IMR-90 (cell line): ENCODE measurements around the gene CA6. TPM values are rescaled to one million over a fixed set of nuclear protein-coding genes. Genes with fewer than 3 reads are reported as not detected.
"Not testable (repeated sequence)": the region's sequence is repeated elsewhere in the genome, so short reads cannot be mapped to it uniquely, and the experiment has no call there.

Source experiments
- ATAC-seq: fragments of 200-7000 bp; cut with Tn5 transposase; 2 replicates; pipeline ENCODE4 v1.9.1; 2020; ENCODE audit warnings: low read depth, mild to moderate bottlenecking, moderate library complexity
- BruUV-seq: library from RNA; stranded (reverse); fragments of 400-500 nt; replicated peaks from 2 replicates; lab custom pipeline; 2021; lab: Mats Ljungman, UMichigan
- CTCF ChIA-PET: fragments of 300-600 bp; formaldehyde crosslinking; extraction: SDS; loops from one replicate; lab custom pipeline; 2021; ENCODE audit warnings: antibody characterized with exemption; lab: Yijun Ruan, JAX
- POLR2A ChIA-PET: fragments of 300-600 bp; sonication (Branson Sonifier 250); formaldehyde crosslinking; loops from one replicate; lab custom pipeline; 2022; ENCODE audit warnings: antibody characterized with exemption; ENCODE audit not compliant: unreplicated experiment; lab: Charles Lee
- DNase-seq: peaks from one replicate; pipeline ENCODE4 v3.0.0; 2013
- H2AFZ ChIP-seq: replicated peaks from 2 replicates; pipeline ENCODE3; 2013; ENCODE audit warnings: low read length, mild to moderate bottlenecking; ENCODE audit not compliant: poor library complexity
- H2AK5ac ChIP-seq: 2 replicates; pipeline ENCODE4 v1.6.1; 2013; ENCODE audit warnings: low read depth, low read length, inconsistent platforms
- H2AK9ac ChIP-seq: replicated peaks from 2 replicates; pipeline ENCODE3; 2013; ENCODE audit warnings: mild to moderate bottlenecking, low read depth, low read length, moderate library complexity; ENCODE audit not compliant: poor library complexity
- H2BK120ac ChIP-seq: 2 replicates; pipeline ENCODE4 v1.6.1; 2013; ENCODE audit warnings: low read depth, low read length, inconsistent platforms
- H2BK15ac ChIP-seq: 3 replicates; pipeline ENCODE4 v1.6.1; 2013; ENCODE audit warnings: low read depth, low read length, inconsistent platforms
- H2BK20ac ChIP-seq: 2 replicates; pipeline ENCODE4 v1.6.1; 2013; ENCODE audit warnings: low read depth, mild to moderate bottlenecking, inconsistent platforms, low read length, moderate library complexity
- H2BK5ac ChIP-seq: 2 replicates; pipeline ENCODE4 v1.6.1; 2013; ENCODE audit warnings: mild to moderate bottlenecking, low read depth, low read length, inconsistent platforms; ENCODE audit not compliant: poor library complexity, severe bottlenecking
- H3K14ac ChIP-seq: replicated peaks from 2 replicates; pipeline ENCODE4 v1.6.1; 2013; ENCODE audit warnings: low read depth, low read length, inconsistent platforms
- H3K18ac ChIP-seq: 2 replicates; pipeline ENCODE4 v1.6.1; 2013; ENCODE audit warnings: low read depth, low read length, control low read depth
- H3K23ac ChIP-seq: 2 replicates; pipeline ENCODE4 v1.6.1; 2013; ENCODE audit warnings: low read depth, low read length, inconsistent platforms
- H3K27ac ChIP-seq: 2 replicates; pipeline ENCODE4 v1.5.1; 2013; ENCODE audit warnings: mild to moderate bottlenecking, control low read depth, low read length; ENCODE audit not compliant: insufficient read depth
- H3K27me3 ChIP-seq: 2 replicates; pipeline ENCODE4 v1.6.1; 2013; ENCODE audit warnings: low read length; ENCODE audit not compliant: control insufficient read depth, insufficient read depth
- H3K36me3 ChIP-seq: 2 replicates; pipeline ENCODE4 v1.6.1; 2013; ENCODE audit warnings: low read length, mixed read lengths; ENCODE audit not compliant: control insufficient read depth, insufficient read depth
- H3K4ac ChIP-seq: 2 replicates; pipeline ENCODE4 v1.6.1; 2013; ENCODE audit warnings: low read depth, low read length, inconsistent platforms
- H3K4me1 ChIP-seq: 2 replicates; pipeline ENCODE4 v1.6.1; 2013; ENCODE audit warnings: low read length, mixed read lengths; ENCODE audit not compliant: control insufficient read depth, insufficient read depth
- H3K4me2 ChIP-seq: 2 replicates; pipeline ENCODE4 v1.6.1; 2013; ENCODE audit warnings: low read depth, mild to moderate bottlenecking, control low read depth, low read length, moderate library complexity
- H3K4me3 ChIP-seq: 2 replicates; pipeline ENCODE4 v1.5.1; 2013; ENCODE audit warnings: low read depth, mild to moderate bottlenecking, control low read depth, low read length, moderate library complexity; ENCODE audit not compliant: insufficient read depth
- H3K56ac ChIP-seq: 2 replicates; pipeline ENCODE4 v1.6.1; 2013; ENCODE audit warnings: low read length, inconsistent platforms; ENCODE audit not compliant: insufficient read depth; ENCODE audit errors: extremely low read depth
- H3K79me1 ChIP-seq, 2 experiments: 2 replicates each; pipeline ENCODE4 v1.6.1; 2013; ENCODE audit warnings: low read length in 2 of 2, inconsistent platforms in 1 of 2, low read depth in 1 of 2
- H3K9ac ChIP-seq: 2 replicates; pipeline ENCODE4 v1.6.1; 2013; ENCODE audit warnings: low read depth, low read length, control low read depth
- H3K9me1 ChIP-seq: 2 replicates; pipeline ENCODE4 v1.6.1; 2013; ENCODE audit warnings: low read length, inconsistent platforms; ENCODE audit not compliant: insufficient read depth
- H3K9me3 ChIP-seq: 2 replicates; pipeline ENCODE4 v1.6.1; 2013; ENCODE audit warnings: low read length; ENCODE audit not compliant: control insufficient read depth, insufficient read depth
- H4K20me1 ChIP-seq: 2 replicates; pipeline ENCODE4 v1.6.1; 2013; ENCODE audit warnings: low read length, inconsistent platforms; ENCODE audit not compliant: insufficient read depth
- H4K5ac ChIP-seq: 2 replicates; pipeline ENCODE4 v1.6.1; 2013; ENCODE audit warnings: mild to moderate bottlenecking, low read depth, low read length, control low read depth
- H4K8ac ChIP-seq, 2 experiments: 2 replicates each; pipeline ENCODE4 v1.6.1; 2013; ENCODE audit warnings: low read depth in 2 of 2, low read length in 2 of 2, control low read depth in 1 of 2, inconsistent platforms in 1 of 2
- H4K91ac ChIP-seq: 2 replicates; pipeline ENCODE4 v1.6.1; 2013; ENCODE audit warnings: low read depth, low read length, inconsistent platforms; ENCODE audit not compliant: insufficient read depth
- WGBS, 2 experiments: methylation state at CpG; one replicate each; pipeline versions ENCODE4 v1.1.5 to v1.1.7; 2013; ENCODE audit warnings: missing lambda C conversion rate in 2 of 2; ENCODE audit not compliant: insufficient read length in 1 of 2; ENCODE audit errors: extremely low coverage in 2 of 2; 5-methylcytosine and 5-hydroxymethylcytosine counted together
- dilution Hi-C: fragments of 300-500 bp; cut with HindIII; formaldehyde crosslinking; loops from one replicate; pipeline ENCODE4 v1.14.3; 2018; ENCODE audit warnings: low sequenced_read_pairs; ENCODE audit not compliant: unreplicated experiment
- in situ Hi-C: fragments of 300-500 bp; cut with MboI; formaldehyde crosslinking; loops from 3 replicates; pipeline ENCODE4 v1.14.3; 2019; ENCODE audit warnings: low sequenced_read_pairs, inconsistent platforms, mixed read lengths
- intact Hi-C: fragments of 100-400 bp; cut with micrococcal nuclease; formaldehyde crosslinking; loops from 2 replicates; pipeline ENCODE4 v1.10.0; 2022
- polyA plus RNA-seq, 3 experiments: library from polyadenylated mRNA; depleted of rRNA; stranded (reverse); fragments of >200 nt; gene quantifications; 2 replicates each; pipeline ENCODE4 v1.2.3, GENCODE V29; 2012; ENCODE audit warnings: low replicate concordance in 1 of 3
- total RNA-seq: library from RNA; depleted of rRNA; stranded (reverse); fragments of >200 nt; gene quantifications from 2 replicates; pipeline ENCODE4 v1.2.3, GENCODE V29; 2012

CA6 gene
- total and polyA plus RNA-seq, 2 of the 4 experiments (the other 2 are of a cell fraction), result not detected

DNA sequence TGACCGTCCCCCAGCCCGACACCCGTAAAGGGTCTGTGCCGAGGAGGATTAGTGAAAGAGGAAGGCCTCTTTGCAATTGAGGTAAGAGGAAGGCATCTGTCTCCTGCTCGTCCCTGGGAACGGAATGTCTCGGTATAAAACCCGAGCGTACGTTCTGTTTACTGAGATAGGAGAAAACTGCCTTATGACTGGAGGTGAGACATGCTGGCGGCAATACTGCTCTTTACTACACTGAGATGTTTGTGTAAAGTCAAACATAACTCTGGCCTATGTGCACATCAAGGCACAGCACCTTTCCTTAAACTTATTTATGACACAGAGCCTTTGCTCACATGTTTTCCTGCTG lies 56.5 kb downstream of the CA6 start:
- H3K27ac ChIP-seq, CTCF ChIA-PET, H3K56ac ChIP-seq, H2AFZ ChIP-seq, H2AK5ac ChIP-seq, H3K4me3 ChIP-seq, H3K4me1 ChIP-seq, H4K8ac ChIP-seq, ATAC-seq, dilution Hi-C loops, H3K18ac ChIP-seq, H2BK5ac ChIP-seq, H3K9ac ChIP-seq, H3K36me3 ChIP-seq, H4K91ac ChIP-seq, BruUV-seq, H2AK9ac ChIP-seq, DNase-seq, in situ Hi-C loops, H3K14ac ChIP-seq, H3K79me1 ChIP-seq, intact Hi-C loops, POLR2A ChIA-PET, H3K9me1 ChIP-seq, H3K9me3 ChIP-seq, H2BK120ac ChIP-seq, H3K4me2 ChIP-seq, H3K4ac ChIP-seq, H2BK20ac ChIP-seq, H2BK15ac ChIP-seq, H4K5ac ChIP-seq, H3K23ac ChIP-seq, H4K20me1 ChIP-seq, H3K27me3 ChIP-seq: not testable (repeated sequence)
- no CpG with 5 or more reads among the region's 11 CpGs for WGBS, 2 experiments
